Glutamatergic neuron (in vitro differentiated cells): ENCODE results near the gene PROP1. TPM values are rescaled to one million over a fixed set of nuclear protein-coding genes. Genes with fewer than 3 reads are reported as not detected.

Experiments used
- DNase-seq: peaks from one replicate; pipeline ENCODE4 v3.0.0; 2022
- H3K27ac Mint-ChIP-seq: one replicate; pipeline ENCODE4 v1.8.0; 2020; ENCODE audit warnings: mild to moderate bottlenecking, mixed read lengths, inconsistent platforms; ENCODE audit not compliant: unreplicated experiment
- H3K27me3 Mint-ChIP-seq: one replicate; pipeline ENCODE4 v1.8.0; 2020; ENCODE audit warnings: mild to moderate bottlenecking, moderate library complexity, mixed read lengths, inconsistent platforms; ENCODE audit not compliant: unreplicated experiment
- H3K36me3 Mint-ChIP-seq: one replicate; pipeline ENCODE4 v1.8.0; 2020; ENCODE audit warnings: mild to moderate bottlenecking, mixed read lengths, inconsistent platforms; ENCODE audit not compliant: unreplicated experiment
- H3K4me1 Mint-ChIP-seq: one replicate; pipeline ENCODE4 v1.8.0; 2020; ENCODE audit warnings: mild to moderate bottlenecking, low read depth, mixed read lengths, inconsistent platforms; ENCODE audit not compliant: unreplicated experiment
- H3K4me3 Mint-ChIP-seq: one replicate; pipeline ENCODE4 v1.8.0; 2020; ENCODE audit warnings: mild to moderate bottlenecking, mixed read lengths, inconsistent platforms; ENCODE audit not compliant: unreplicated experiment
- H3K9me3 Mint-ChIP-seq: one replicate; pipeline ENCODE4 v1.8.0; 2020; ENCODE audit warnings: mild to moderate bottlenecking, moderate library complexity, mixed read lengths, inconsistent platforms; ENCODE audit not compliant: unreplicated experiment
- CTCF ChIP-seq: fragments of 200-600 bp; sonication (generic); IDR thresholded peaks from one replicate; pipeline ENCODE4 v1.5.0; 2021; ENCODE audit not compliant: partially characterized antibody, unreplicated experiment
- total RNA-seq: library from RNA; stranded (reverse); fragmentation: NEBNext Ultra II Directional; extraction: Animal tissue kit (Norgen Biotek cat#: 25700); gene quantifications from one replicate; pipeline ENCODE4 v1.2.1, GENCODE V29; 2021; ENCODE audit not compliant: unreplicated experiment

PROP1 gene
- total RNA-seq, 1 donor from 2014 or later: not detected

- no peak for DNase-seq
- TF ChIP-seq CTCF: no peak
- Mint-ChIP-seq H3K36me3 (peaks cover 13% of the 10 kb centered on the region), H3K4me1 (peaks cover 6% of the 10 kb centered on the region), H3K9me3 (peaks cover 4% of the 10 kb centered on the region), H3K4me3 (no peak overlapping the region), H3K27me3 (no peaks in the 10 kb centered on the region), H3K27ac (no peak overlapping the region)
These were observed 28.7 kb downstream of the PROP1 start for GRCh38 chr5:177967221-177967887.

- H3K36me3 Mint-ChIP-seq: peaks cover 13% of the 10 kb centered on the region
- TF ChIP-seq CTCF: no peak
- H3K27me3 Mint-ChIP-seq: no peaks in the 10 kb centered on the region
- H3K27ac Mint-ChIP-seq: no peak overlapping the region
- H3K4me1 Mint-ChIP-seq: peaks cover 6% of the 10 kb centered on the region
- no peak overlapping the region for H3K4me3 Mint-ChIP-seq
- peaks cover 4% of the 10 kb centered on the region for H3K9me3 Mint-ChIP-seq
- DNase-seq: no peak
These were observed 29.2 kb downstream of the PROP1 start for GRCh38 chr5:177966839-177967166.

GRCh38 chr5:177966009-177966838 lies 29.8 kb downstream of the PROP1 start:
- H3K36me3 Mint-ChIP-seq: peaks cover 10% of the 10 kb centered on the region
- DNase-seq: no peak
- H3K9me3 Mint-ChIP-seq: peaks cover 2% of the 10 kb centered on the region
- TF ChIP-seq CTCF: no peak
- no peak overlapping the region for H3K27ac Mint-ChIP-seq
- no peaks in the 10 kb centered on the region for H3K27me3 Mint-ChIP-seq
- H3K4me3 Mint-ChIP-seq: no peak overlapping the region
- H3K4me1 Mint-ChIP-seq: peaks cover 6% of the 10 kb centered on the region

GRCh38 chr5:177964471-177964870 lies 31.6 kb downstream of the PROP1 start:
- peaks cover 9% of the 10 kb centered on the region for H3K36me3 Mint-ChIP-seq
- no peak for DNase-seq
- no peak overlapping the region for H3K27ac Mint-ChIP-seq
- peaks cover 3% of the 10 kb centered on the region for H3K27me3 Mint-ChIP-seq
- H3K4me1 Mint-ChIP-seq: peaks cover 6% of the 10 kb centered on the region
- no peak overlapping the region for H3K4me3 Mint-ChIP-seq
- H3K9me3 Mint-ChIP-seq: peaks cover 8% of the 10 kb centered on the region
- no peak for TF ChIP-seq CTCF

GRCh38 chr5:177963966-177964365 lies 32.1 kb downstream of the PROP1 start:
- peaks cover 9% of the 10 kb centered on the region for H3K36me3 Mint-ChIP-seq
- H3K9me3 Mint-ChIP-seq: peaks cover 8% of the 10 kb centered on the region
- no peak for TF ChIP-seq CTCF
- H3K27me3 Mint-ChIP-seq: peaks cover 3% of the 10 kb centered on the region
- no peak overlapping the region for H3K4me3 Mint-ChIP-seq
- H3K4me1 Mint-ChIP-seq: peaks cover 6% of the 10 kb centered on the region
- no peak overlapping the region for H3K27ac Mint-ChIP-seq
- no peak for DNase-seq
